GM23338 (cell line): ENCODE results near the gene AUH. TPM values are rescaled to one million over a fixed set of nuclear protein-coding genes. Genes with fewer than 3 reads are reported as not detected.

Experiments used
- ATAC-seq: fragments of 200-7000 bp; cut with Tn5 transposase; 3 replicates; pipeline ENCODE4 v1.9.1; 2020
- DNase-seq: peaks from one replicate; pipeline ENCODE4 v3.0.0-alpha.2; 2015; ENCODE audit warnings: low spot score
- H2AFZ ChIP-seq: fragments of 200-600 bp; sonication (generic); 2 replicates; pipeline ENCODE4 v1.8.0; 2016; ENCODE audit warnings: antibody characterized with exemption, mild to moderate bottlenecking, moderate library complexity
- H3F3A ChIP-seq: fragments of 200-600 bp; sonication (generic); replicated peaks from 2 replicates; pipeline ENCODE4 v1.8.0; 2017; ENCODE audit warnings: antibody characterized with exemption, mixed run types, low read depth
- H3K27ac ChIP-seq: fragments of 200-600 bp; sonication (generic); 2 replicates; pipeline ENCODE4 v1.6.1; 2016; ENCODE audit warnings: low read depth
- H3K27me3 ChIP-seq: fragments of 200-600 bp; sonication (generic); 2 replicates; pipeline ENCODE4 v1.8.0; 2016; ENCODE audit warnings: mild to moderate bottlenecking, mixed run types, moderate library complexity; ENCODE audit not compliant: insufficient read depth
- H3K36me3 ChIP-seq: fragments of 200-600 bp; sonication (generic); 2 replicates; pipeline ENCODE4 v1.8.0; 2016; ENCODE audit warnings: mild to moderate bottlenecking; ENCODE audit not compliant: insufficient read depth
- H3K4me1 ChIP-seq: fragments of 200-600 bp; sonication (generic); 2 replicates; pipeline ENCODE4 v1.8.0; 2016; ENCODE audit warnings: mild to moderate bottlenecking, moderate library complexity; ENCODE audit not compliant: insufficient read depth
- H3K4me2 ChIP-seq: fragments of 200-600 bp; sonication (generic); 2 replicates; pipeline ENCODE4 v1.7.1; 2017; ENCODE audit warnings: mixed run types
- H3K4me3 ChIP-seq: fragments of 200-600 bp; sonication (generic); 2 replicates; pipeline ENCODE4 v1.6.1; 2016; ENCODE audit warnings: mixed run types
- H3K79me2 ChIP-seq: fragments of 200-600 bp; sonication (generic); replicated peaks from 2 replicates; pipeline ENCODE4 v1.8.0; 2017; ENCODE audit warnings: mild to moderate bottlenecking; ENCODE audit not compliant: insufficient read depth
- H3K9me2 ChIP-seq: fragments of 200-600 bp; sonication (generic); 2 replicates; pipeline ENCODE4 v1.8.0; 2017; ENCODE audit not compliant: insufficient read depth
- H4K20me1 ChIP-seq: fragments of 200-600 bp; sonication (generic); replicated peaks from 2 replicates; pipeline ENCODE4 v1.8.0; 2017; ENCODE audit warnings: mild to moderate bottlenecking; ENCODE audit not compliant: insufficient read depth
- H3K27ac Mint-ChIP-seq: 2 replicates; pipeline ENCODE4 v1.8.0; 2020; ENCODE audit warnings: inconsistent platforms, mild to moderate bottlenecking, moderate library complexity, mixed read lengths
- H3K27me3 Mint-ChIP-seq: 3 replicates; pipeline ENCODE4 v1.8.0; 2022; ENCODE audit warnings: low read depth, mild to moderate bottlenecking, moderate library complexity, mixed read lengths, inconsistent platforms; ENCODE audit not compliant: insufficient read depth, poor library complexity
- H3K36me3 Mint-ChIP-seq: 3 replicates; pipeline ENCODE4 v1.8.0; 2021; ENCODE audit warnings: low read depth, mild to moderate bottlenecking, inconsistent platforms, moderate library complexity, mixed read lengths
- H3K4me1 Mint-ChIP-seq: 3 replicates; pipeline ENCODE4 v1.8.0; 2020; ENCODE audit warnings: mild to moderate bottlenecking, inconsistent platforms, mixed read lengths
- H3K4me3 Mint-ChIP-seq: 3 replicates; pipeline ENCODE4 v1.8.0; 2021; ENCODE audit warnings: moderate library complexity, mild to moderate bottlenecking, inconsistent platforms, mixed read lengths
- H3K9me3 Mint-ChIP-seq: 3 replicates; pipeline ENCODE4 v1.8.0; 2020; ENCODE audit warnings: moderate library complexity, mild to moderate bottlenecking, inconsistent platforms, mixed read lengths
- CREB1 ChIP-seq: fragments of 250-450 bp; sonication (Bioruptor Pico); IDR thresholded peaks from 2 replicates; pipeline ENCODE4 v1.5.0; 2020; ENCODE audit warnings: low read depth, mild to moderate bottlenecking, moderate library complexity
- EZH2 ChIP-seq: fragments of 200-600 bp; sonication (generic); IDR thresholded peaks from one replicate; pipeline ENCODE4 v1.8.0; 2017; ENCODE audit warnings: antibody characterized with exemption, mild to moderate bottlenecking, low read depth; ENCODE audit not compliant: unreplicated experiment
- EZH2phosphoT487 ChIP-seq: fragments of 200-600 bp; sonication (generic); IDR thresholded peaks from one replicate; pipeline ENCODE4 v1.8.1; 2018; ENCODE audit warnings: antibody characterized with exemption; ENCODE audit not compliant: unreplicated experiment
- NANOG ChIP-seq: IDR thresholded peaks from 2 replicates; pipeline ENCODE4 v1.6.1; 2016; ENCODE audit warnings: antibody characterized with exemption, borderline replicate concordance
- ZNF114 ChIP-seq: fragments of 250-450 bp; sonication (Bioruptor Pico); IDR thresholded peaks from 2 replicates; pipeline ENCODE4 v1.5.0; 2020; ENCODE audit warnings: mild to moderate bottlenecking, moderate library complexity
- polyA plus RNA-seq: library from polyadenylated mRNA; unstranded; fragments of >200 nt; fragmentation: Nextera tagmentation; extraction: Ambion mirVana; gene quantifications from 2 replicates; pipeline ENCODE4 v1.2.1, GENCODE V29; 2016
- total RNA-seq: library from RNA; depleted of rRNA; stranded (reverse); fragments of >200 nt; shearing (Covaris generic); gene quantifications from 2 replicates; pipeline ENCODE4 v1.2.3, GENCODE V29; 2014
- TF ChIP-seq, protein P1 (sequence below): IDR thresholded peaks from one replicate; pipeline ENCODE4 v1.6.1; 2018; ENCODE audit warnings: antibody characterized with exemption; ENCODE audit not compliant: unreplicated experiment
- TF ChIP-seq, protein P2 (sequence below): IDR thresholded peaks from 2 replicates; pipeline ENCODE4 v1.6.1; 2016; ENCODE audit warnings: antibody characterized with exemption
- TF ChIP-seq, protein P3 (sequence below): fragments of 250-450 bp; sonication (Bioruptor Pico); IDR thresholded peaks from 2 replicates; pipeline ENCODE4 v1.5.0; 2020; ENCODE audit warnings: mild to moderate bottlenecking, moderate library complexity

The AUH gene
- total and polyA plus RNA-seq, 2 experiments from 2014 or later, result 28.8 to 34.2 TPM

DNA sequence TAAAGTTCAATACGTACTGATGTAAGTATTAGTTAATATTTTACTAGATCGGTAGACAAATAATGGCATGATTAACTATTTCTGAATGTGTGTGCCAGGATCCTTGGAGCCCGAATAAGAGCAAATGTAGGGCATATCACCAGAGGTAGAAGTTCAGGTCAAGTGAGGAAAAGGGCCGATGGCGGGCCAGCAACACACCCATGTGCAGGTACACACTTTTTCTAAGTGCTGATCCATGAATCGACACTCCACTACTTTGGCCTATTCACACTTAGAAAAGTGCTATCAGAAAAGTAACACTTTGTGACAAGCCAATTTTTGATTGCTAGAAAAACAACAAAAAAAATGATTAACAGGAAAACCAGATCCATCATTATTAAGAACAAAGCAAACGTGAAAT is 150.3 kb downstream of the AUH start:
- Histone ChIP-seq H3K4me2 (no peak overlapping the region), H3K27me3 (no peaks in the 10 kb centered on the region), H3K4me3 (no peak overlapping the region), H3K27ac (no peak overlapping the region), H3K36me3 (no peaks in the 10 kb centered on the region), H2AFZ (no peak overlapping the region), H3K79me2 (no peaks in the 10 kb centered on the region), H3F3A (no peaks in the 10 kb centered on the region), H3K4me1 (no peaks in the 10 kb centered on the region), H4K20me1 (no peaks in the 10 kb centered on the region), H3K9me2 (no peaks in the 10 kb centered on the region)
- no peak for DNase-seq
- ATAC-seq, result no peak
- Mint-ChIP-seq H3K36me3 (no peaks in the 10 kb centered on the region; the same call in 1 of the 3 replicates), H3K4me3 (no peak overlapping the region), H3K27me3 (peaks cover 11% of the 10 kb centered on the region), H3K9me3 (no peaks in the 10 kb centered on the region), H3K4me1 (peaks cover 18% of the 10 kb centered on the region; the same call in 2 of the 3 replicates), H3K27ac (no peak overlapping the region)
- no peak for TF ChIP-seq ZNF114 (CRISPR knock-in tag)
- no peak for TF ChIP-seq CREB1 (CRISPR knock-in tag)
- no peak for TF ChIP-seq NANOG
- no peak for TF ChIP-seq EZH2phosphoT487
- no peak for TF ChIP-seq EZH2
- TF ChIP-seq, protein P1, sequence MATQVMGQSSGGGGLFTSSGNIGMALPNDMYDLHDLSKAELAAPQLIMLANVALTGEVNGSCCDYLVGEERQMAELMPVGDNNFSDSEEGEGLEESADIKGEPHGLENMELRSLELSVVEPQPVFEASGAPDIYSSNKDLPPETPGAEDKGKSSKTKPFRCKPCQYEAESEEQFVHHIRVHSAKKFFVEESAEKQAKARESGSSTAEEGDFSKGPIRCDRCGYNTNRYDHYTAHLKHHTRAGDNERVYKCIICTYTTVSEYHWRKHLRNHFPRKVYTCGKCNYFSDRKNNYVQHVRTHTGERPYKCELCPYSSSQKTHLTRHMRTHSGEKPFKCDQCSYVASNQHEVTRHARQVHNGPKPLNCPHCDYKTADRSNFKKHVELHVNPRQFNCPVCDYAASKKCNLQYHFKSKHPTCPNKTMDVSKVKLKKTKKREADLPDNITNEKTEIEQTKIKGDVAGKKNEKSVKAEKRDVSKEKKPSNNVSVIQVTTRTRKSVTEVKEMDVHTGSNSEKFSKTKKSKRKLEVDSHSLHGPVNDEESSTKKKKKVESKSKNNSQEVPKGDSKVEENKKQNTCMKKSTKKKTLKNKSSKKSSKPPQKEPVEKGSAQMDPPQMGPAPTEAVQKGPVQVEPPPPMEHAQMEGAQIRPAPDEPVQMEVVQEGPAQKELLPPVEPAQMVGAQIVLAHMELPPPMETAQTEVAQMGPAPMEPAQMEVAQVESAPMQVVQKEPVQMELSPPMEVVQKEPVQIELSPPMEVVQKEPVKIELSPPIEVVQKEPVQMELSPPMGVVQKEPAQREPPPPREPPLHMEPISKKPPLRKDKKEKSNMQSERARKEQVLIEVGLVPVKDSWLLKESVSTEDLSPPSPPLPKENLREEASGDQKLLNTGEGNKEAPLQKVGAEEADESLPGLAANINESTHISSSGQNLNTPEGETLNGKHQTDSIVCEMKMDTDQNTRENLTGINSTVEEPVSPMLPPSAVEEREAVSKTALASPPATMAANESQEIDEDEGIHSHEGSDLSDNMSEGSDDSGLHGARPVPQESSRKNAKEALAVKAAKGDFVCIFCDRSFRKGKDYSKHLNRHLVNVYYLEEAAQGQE, result no peak
- TF ChIP-seq, protein P2, sequence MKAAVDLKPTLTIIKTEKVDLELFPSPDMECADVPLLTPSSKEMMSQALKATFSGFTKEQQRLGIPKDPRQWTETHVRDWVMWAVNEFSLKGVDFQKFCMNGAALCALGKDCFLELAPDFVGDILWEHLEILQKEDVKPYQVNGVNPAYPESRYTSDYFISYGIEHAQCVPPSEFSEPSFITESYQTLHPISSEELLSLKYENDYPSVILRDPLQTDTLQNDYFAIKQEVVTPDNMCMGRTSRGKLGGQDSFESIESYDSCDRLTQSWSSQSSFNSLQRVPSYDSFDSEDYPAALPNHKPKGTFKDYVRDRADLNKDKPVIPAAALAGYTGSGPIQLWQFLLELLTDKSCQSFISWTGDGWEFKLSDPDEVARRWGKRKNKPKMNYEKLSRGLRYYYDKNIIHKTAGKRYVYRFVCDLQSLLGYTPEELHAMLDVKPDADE, result no peak
- TF ChIP-seq, protein P3, sequence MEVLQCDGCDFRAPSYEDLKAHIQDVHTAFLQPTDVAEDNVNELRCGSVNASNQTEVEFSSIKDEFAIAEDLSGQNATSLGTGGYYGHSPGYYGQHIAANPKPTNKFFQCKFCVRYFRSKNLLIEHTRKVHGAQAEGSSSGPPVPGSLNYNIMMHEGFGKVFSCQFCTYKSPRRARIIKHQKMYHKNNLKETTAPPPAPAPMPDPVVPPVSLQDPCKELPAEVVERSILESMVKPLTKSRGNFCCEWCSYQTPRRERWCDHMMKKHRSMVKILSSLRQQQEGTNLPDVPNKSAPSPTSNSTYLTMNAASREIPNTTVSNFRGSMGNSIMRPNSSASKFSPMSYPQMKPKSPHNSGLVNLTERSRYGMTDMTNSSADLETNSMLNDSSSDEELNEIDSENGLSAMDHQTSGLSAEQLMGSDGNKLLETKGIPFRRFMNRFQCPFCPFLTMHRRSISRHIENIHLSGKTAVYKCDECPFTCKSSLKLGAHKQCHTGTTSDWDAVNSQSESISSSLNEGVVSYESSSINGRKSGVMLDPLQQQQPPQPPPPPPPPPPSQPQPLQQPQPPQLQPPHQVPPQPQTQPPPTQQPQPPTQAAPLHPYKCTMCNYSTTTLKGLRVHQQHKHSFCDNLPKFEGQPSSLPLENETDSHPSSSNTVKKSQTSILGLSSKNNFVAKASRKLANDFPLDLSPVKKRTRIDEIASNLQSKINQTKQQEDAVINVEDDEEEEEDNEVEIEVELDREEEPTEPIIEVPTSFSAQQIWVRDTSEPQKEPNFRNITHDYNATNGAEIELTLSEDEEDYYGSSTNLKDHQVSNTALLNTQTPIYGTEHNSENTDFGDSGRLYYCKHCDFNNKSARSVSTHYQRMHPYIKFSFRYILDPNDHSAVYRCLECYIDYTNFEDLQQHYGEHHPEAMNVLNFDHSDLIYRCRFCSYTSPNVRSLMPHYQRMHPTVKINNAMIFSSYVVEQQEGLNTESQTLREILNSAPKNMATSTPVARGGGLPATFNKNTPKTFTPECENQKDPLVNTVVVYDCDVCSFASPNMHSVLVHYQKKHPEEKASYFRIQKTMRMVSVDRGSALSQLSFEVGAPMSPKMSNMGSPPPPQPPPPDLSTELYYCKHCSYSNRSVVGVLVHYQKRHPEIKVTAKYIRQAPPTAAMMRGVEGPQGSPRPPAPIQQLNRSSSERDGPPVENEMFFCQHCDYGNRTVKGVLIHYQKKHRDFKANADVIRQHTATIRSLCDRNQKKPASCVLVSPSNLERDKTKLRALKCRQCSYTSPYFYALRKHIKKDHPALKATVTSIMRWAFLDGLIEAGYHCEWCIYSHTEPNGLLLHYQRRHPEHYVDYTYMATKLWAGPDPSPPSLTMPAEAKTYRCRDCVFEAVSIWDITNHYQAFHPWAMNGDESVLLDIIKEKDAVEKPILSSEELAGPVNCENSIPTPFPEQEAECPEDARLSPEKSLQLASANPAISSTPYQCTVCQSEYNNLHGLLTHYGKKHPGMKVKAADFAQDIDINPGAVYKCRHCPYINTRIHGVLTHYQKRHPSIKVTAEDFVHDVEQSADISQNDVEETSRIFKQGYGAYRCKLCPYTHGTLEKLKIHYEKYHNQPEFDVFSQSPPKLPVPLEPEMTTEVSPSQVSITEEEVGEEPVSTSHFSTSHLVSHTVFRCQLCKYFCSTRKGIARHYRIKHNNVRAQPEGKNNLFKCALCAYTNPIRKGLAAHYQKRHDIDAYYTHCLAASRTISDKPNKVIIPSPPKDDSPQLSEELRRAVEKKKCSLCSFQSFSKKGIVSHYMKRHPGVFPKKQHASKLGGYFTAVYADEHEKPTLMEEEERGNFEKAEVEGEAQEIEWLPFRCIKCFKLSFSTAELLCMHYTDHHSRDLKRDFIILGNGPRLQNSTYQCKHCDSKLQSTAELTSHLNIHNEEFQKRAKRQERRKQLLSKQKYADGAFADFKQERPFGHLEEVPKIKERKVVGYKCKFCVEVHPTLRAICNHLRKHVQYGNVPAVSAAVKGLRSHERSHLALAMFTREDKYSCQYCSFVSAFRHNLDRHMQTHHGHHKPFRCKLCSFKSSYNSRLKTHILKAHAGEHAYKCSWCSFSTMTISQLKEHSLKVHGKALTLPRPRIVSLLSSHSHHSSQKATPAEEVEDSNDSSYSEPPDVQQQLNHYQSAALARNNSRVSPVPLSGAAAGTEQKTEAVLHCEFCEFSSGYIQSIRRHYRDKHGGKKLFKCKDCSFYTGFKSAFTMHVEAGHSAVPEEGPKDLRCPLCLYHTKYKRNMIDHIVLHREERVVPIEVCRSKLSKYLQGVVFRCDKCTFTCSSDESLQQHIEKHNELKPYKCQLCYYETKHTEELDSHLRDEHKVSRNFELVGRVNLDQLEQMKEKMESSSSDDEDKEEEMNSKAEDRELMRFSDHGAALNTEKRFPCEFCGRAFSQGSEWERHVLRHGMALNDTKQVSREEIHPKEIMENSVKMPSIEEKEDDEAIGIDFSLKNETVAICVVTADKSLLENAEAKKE, result no peak
